IPS-15b (cell line): ENCODE data around the gene CYP27C1.
"Not testable (repeated sequence)": the region's sequence is repeated elsewhere in the genome, so short reads cannot be mapped to it uniquely, and the experiment has no call there.

Experiments used
- H3K27me3 ChIP-seq: one replicate; pipeline ENCODE4 v1.6.1; 2013; ENCODE audit warnings: low read length; ENCODE audit not compliant: control insufficient read depth, insufficient read depth
- H3K36me3 ChIP-seq: one replicate; pipeline ENCODE4 v1.6.1; 2013; ENCODE audit warnings: low read length; ENCODE audit not compliant: control insufficient read depth, insufficient read depth
- H3K4me1 ChIP-seq: one replicate; pipeline ENCODE4 v1.6.1; 2013; ENCODE audit warnings: mild to moderate bottlenecking, low read length; ENCODE audit not compliant: control insufficient read depth, insufficient read depth
- H3K4me3 ChIP-seq: one replicate; pipeline ENCODE4 v1.5.1; 2013; ENCODE audit warnings: low read depth, low read length
- H3K9ac ChIP-seq: one replicate; pipeline ENCODE4 v1.6.1; 2013; ENCODE audit warnings: low read depth, mild to moderate bottlenecking, low read length
- H3K9me3 ChIP-seq: one replicate; pipeline ENCODE4 v1.6.1; 2013; ENCODE audit warnings: mild to moderate bottlenecking, low read length; ENCODE audit not compliant: control insufficient read depth, insufficient read depth

CYP27C1 gene

GRCh38 chr2:127163921-127164320 lies 56.2 kb downstream of the CYP27C1 start:
- Histone ChIP-seq H3K4me1 (no peaks in the 10 kb centered on the region), H3K36me3 (no peaks in the 10 kb centered on the region), H3K9ac (no peak overlapping the region), H3K4me3 (no peak overlapping the region), H3K27me3 (no peaks in the 10 kb centered on the region), H3K9me3 (no peaks in the 10 kb centered on the region)

DNA sequence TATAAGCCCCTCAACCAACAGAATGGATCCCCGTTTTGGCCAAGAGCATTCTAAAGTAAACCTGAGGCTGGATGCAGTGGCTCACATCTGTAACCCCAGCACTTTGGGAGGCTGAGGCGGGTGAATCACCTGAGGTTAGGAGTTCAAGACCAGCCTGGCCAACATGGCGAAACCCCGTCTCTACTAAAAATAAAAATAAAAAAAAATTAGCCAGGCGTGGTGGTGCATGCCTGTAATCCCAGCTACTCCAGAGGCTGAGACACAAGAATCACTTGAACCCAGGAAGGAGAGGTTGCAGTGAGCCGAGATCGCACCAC lies 57.1 kb downstream of the CYP27C1 start:
- not testable (repeated sequence) for H3K9me3 ChIP-seq, H3K27me3 ChIP-seq, H3K4me1 ChIP-seq, H3K4me3 ChIP-seq, H3K36me3 ChIP-seq, H3K9ac ChIP-seq

DNA sequence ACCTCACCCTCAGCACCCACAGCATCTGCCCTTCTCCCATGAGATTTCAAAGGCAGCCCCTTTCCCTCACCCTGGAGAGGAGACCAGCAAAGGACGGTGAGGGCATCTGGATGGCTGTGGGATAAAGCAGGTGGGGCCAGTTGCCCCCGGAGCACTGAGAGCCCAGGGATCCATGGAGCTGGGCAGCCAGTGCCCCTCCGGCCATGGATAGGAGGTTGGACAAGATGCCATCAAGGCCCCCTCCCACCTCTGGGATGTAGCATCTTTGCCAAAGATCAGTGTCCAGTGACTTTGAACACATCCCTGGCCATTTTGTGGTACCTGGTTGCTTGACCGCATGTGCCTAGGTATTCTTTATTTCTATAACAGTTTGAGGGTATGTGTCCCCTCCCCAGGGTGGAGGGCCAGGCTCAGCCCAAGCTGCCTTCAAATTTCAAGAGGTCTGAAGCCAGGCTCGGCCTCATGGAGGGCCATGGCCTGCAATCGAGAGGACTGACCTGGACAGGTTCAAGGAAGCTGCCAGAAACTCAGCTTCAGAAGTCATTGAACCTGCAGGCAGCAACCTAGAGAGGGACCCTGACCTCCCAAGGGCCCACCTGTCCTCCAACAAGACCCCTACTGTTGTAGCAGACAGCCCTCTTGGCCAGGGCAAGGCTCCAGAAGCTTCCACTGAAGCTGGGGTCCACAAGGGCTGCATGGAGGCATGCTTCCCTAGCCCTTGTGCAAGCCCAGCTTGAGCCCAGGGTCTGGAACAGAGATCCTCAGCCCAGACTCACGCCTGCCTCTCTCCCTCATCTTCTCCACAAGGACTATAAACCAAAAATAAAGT lies 57.6 kb downstream of the CYP27C1 start:
- Histone ChIP-seq H3K9me3 (no peaks in the 10 kb centered on the region), H3K9ac (no peak overlapping the region), H3K36me3 (no peaks in the 10 kb centered on the region), H3K27me3 (no peaks in the 10 kb centered on the region), H3K4me1 (peaks cover 2% of the 10 kb centered on the region), H3K4me3 (no peak overlapping the region)

DNA sequence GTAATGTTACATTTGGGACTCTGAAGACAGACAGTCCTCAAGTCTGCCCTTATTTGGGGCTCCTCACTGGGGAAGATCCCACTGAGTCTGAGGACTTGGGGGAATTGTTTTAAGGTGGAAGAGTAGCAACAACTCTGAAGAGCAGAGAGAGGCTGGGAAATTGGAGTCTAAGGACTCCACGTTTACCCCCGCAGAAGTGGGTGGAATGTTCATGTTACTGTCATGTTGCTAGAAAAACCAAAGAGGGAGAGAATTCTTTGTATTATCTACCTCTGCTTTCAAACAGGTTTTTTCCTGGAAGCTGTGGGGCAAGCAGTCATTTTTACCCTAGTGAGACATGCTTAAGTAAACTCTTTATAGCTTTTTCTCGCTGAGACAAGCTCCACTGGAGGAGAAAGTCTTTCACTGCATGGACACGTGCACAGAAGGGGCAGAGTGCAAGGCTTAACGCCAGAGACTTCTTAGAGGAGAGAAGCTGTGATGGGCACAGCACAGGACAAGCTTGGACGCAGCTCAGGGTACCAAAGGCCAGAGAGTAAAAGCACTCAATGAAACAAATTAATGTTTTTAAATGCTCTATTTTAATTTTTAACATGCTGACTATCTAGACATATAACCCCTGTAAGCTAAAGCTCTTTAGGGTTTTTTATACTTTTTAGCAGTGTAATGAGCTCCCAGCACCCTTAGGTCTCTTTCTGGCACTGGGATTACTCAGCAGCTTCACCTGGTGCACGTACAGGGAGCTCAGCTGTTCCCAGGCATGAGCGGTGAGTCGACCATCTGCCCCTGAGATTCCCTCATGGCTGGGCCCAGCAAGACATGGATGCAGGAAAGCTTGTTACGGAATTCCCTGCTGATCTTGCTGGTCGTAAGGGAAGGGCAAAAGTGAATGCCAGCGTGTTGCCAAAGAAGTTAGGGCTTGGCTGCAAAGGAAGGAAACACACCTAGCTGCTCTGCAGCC lies 58.6 kb downstream of the CYP27C1 start:
- no peaks in the 10 kb centered on the region for H3K36me3 ChIP-seq
- no peak overlapping the region for H3K4me3 ChIP-seq
- no peaks in the 10 kb centered on the region for H3K9me3 ChIP-seq
- H3K27me3 ChIP-seq, result no peaks in the 10 kb centered on the region
- no peak overlapping the region for H3K9ac ChIP-seq
- H3K4me1 ChIP-seq, result peaks cover 2% of the 10 kb centered on the region

DNA sequence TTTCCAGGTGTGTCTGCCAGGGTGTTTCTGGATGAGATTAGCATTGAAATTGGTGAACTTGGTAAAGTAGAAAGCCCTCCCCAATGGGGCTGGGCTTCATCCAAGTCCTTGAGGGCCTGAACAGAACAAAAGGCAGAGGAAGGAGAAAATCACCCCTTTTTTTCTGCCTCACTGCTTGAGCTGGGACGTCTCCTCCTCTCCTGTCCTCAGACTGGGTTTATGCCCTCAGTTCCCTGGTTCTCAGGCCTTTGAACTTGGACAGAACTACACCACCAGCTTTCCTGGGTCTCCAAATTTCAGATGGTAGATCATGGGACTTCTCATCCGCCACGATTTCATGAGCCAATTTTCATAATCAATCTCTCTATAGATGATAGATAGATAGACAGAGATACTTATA lies 59.4 kb downstream of the CYP27C1 start:
- Histone ChIP-seq H3K9ac (no peak overlapping the region), H3K9me3 (no peaks in the 10 kb centered on the region), H3K4me1 (peaks cover 2% of the 10 kb centered on the region), H3K4me3 (no peak overlapping the region), H3K27me3 (no peaks in the 10 kb centered on the region), H3K36me3 (no peaks in the 10 kb centered on the region)

DNA sequence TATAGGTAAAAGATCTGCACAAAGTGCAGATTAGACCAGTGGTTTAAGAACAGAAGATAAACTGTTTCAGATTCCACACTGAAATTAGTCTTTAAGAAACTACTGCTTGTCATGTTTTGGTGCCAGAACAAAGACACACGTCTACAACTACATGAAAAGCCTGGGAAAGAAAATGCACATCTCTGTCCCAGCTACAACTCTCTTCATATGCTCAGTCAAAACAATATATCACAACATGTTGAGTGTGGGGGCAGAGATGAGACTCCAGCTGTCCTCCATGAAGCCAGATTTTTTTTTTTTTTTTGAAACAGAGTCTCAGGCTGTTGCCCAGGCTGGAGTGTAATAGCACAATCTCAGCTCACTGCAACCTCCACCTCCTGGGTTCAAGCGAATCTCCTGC lies 60.6 kb downstream of the CYP27C1 start:
- peaks cover 2% of the 10 kb centered on the region for H3K4me1 ChIP-seq

DNA sequence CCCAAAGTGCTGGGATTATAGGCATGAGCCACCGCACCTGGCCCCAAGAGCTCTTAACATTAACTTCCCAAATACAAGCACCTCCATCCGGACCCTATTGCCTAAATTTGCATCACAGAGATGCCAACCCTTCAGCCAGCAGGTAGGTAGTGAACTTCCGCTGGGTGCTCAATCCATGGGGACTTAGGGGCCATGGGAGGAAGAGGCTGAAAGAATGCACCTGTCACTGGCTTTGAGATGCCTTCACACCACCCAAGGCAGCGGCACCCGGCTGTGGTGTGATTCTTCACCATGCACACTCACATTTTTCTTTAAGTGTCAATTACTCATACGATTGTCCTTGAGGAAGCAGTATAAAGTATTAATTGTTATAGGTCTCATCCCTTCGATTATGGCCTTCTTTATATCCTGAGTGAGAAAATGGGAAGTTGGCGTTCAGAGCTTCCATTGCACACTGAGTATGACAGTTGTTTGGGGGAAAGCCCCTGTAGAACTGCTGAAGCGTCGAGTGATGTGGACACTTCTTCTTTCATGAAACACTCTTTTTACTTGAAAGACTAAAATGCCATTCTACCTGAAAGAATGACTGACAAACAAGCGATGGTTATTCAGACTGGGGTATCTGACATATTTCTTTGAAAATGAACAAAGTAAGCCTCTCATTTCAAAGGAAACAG lies 61.3 kb downstream of the CYP27C1 start:
- Histone ChIP-seq H3K9me3 (no peaks in the 10 kb centered on the region), H3K4me1 (peaks cover 2% of the 10 kb centered on the region), H3K36me3 (no peaks in the 10 kb centered on the region), H3K9ac (no peak overlapping the region), H3K27me3 (no peaks in the 10 kb centered on the region), H3K4me3 (no peak overlapping the region)

More for the DNA sequence above, 60.6 kb downstream of the CYP27C1 start:
- H3K9ac ChIP-seq, result no peak overlapping the region
- no peaks in the 10 kb centered on the region for H3K9me3 ChIP-seq
- H3K27me3 ChIP-seq, result no peaks in the 10 kb centered on the region
- H3K36me3 ChIP-seq, result no peaks in the 10 kb centered on the region
- no peak overlapping the region for H3K4me3 ChIP-seq

DNA sequence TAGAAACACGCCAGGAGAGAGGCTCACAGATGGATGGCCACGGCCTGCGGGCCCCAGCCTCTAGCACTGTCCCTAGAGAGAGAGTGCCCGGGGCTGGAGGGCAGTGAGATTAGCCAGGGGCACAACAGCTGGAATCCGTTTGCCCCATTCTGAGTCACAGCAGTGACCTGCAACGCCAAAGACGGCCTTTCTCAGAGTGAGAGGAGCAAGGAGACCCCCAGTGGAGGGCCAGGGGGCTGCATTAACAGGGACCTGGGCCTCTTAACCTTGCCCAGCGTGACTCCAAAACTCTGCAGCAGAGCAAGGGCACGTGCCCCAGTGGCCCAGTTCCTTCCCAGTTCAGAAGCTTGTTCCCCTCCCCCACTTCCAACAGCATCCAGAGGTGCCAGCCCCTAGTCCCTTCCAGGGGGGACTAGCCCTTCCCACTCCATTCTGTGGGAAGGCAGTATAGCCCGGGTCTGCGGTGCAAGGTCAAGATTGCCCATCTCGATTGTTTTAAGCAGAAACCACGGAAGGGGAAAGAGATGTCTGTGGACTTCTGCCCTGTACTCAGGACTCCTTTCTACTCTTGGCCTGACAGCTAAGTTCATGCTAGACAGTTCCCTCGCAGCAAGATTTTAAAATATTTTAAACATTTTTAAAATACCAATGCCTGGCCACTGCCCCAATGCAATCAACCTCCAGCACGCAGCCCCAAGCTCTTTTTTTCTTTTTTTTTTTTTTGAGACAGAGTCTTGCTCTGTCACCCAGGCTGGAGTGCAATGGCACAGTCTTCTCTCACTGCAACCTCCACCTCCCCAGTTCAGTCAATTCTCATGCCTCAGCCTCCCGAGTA lies 62.2 kb downstream of the CYP27C1 start:
- Histone ChIP-seq H3K4me1 (peaks cover 2% of the 10 kb centered on the region), H3K4me3 (no peak overlapping the region), H3K9me3 (no peaks in the 10 kb centered on the region)

GRCh38 chr2:127157114-127157513 lies 63.0 kb downstream of the CYP27C1 start:
- Histone ChIP-seq H3K9me3 (no peaks in the 10 kb centered on the region), H3K27me3 (no peaks in the 10 kb centered on the region), H3K9ac (no peak overlapping the region), H3K4me3 (no peak overlapping the region), H3K36me3 (no peaks in the 10 kb centered on the region), H3K4me1 (peaks cover 2% of the 10 kb centered on the region)

More for the DNA sequence above, 62.2 kb downstream of the CYP27C1 start:
- no peaks in the 10 kb centered on the region for H3K27me3 ChIP-seq
- H3K36me3 ChIP-seq, result no peaks in the 10 kb centered on the region
- no peak overlapping the region for H3K9ac ChIP-seq

- H3K27me3 ChIP-seq, result no peaks in the 10 kb centered on the region
- H3K4me3 ChIP-seq, result no peak overlapping the region
- H3K4me1 ChIP-seq, result peaks cover 2% of the 10 kb centered on the region
- H3K9ac ChIP-seq, result no peak overlapping the region
- no peaks in the 10 kb centered on the region for H3K9me3 ChIP-seq
- H3K36me3 ChIP-seq, result no peaks in the 10 kb centered on the region
Measured at GRCh38 chr2:127155947-127156346, 64.2 kb downstream of the CYP27C1 start.

DNA sequence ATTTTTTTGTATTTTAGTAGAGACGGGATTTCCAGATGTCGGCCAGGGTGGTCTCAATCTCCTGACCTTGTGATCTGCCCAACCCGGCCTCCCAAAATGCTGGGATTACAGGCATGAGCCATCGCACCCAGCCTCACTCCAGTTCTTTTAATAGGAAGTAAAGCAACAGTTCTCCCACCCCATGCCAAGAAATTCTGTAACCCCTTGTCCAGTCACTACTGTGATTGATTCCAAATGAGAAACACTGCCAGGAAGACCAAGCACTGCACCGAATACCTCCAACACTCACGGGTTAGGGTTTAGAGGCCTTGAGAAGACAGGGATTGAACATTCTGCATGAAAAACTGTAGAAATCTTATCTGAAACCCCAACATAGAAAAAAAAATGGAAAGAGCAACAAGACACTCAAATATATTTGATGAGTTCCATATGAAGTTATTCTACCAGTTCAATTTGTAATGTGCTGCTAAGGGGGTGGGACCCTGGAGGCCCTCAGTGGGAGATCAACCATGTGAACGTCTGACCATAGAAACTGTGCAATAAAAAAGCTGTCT lies 65.0 kb downstream of the CYP27C1 start:
- Histone ChIP-seq H3K27me3 (no peaks in the 10 kb centered on the region), H3K9me3 (no peaks in the 10 kb centered on the region), H3K9ac (no peak overlapping the region), H3K4me3 (no peak overlapping the region), H3K36me3 (no peaks in the 10 kb centered on the region), H3K4me1 (peaks cover 2% of the 10 kb centered on the region)
